ENCODE results near the gene CDHR5.

The CDHR5 gene

DNA sequence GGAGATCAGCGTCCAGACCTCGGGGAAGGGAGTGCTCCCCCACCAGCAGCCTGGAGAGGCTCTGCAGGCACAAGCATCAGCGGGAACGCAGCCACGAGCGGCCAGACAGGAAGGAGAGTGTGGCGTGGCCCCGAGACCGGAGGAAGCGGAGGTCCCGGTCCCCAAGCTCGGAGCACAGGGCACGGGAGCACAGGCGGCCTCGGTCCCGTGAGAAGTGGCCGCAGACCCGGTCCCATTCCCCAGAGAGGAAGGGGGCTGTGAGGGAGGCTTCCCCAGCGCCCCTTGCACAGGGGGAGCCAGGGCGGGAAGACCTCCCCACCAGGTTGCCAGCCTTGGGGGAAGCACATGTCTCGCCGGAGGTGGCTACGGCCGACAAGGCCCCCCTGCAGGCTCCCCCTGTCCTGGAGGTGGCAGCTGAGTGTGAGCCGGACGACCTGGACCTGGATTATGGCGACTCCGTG is 15.9 kb downstream of the CDHR5 start:
- DNase-seq = no peak

DNA sequence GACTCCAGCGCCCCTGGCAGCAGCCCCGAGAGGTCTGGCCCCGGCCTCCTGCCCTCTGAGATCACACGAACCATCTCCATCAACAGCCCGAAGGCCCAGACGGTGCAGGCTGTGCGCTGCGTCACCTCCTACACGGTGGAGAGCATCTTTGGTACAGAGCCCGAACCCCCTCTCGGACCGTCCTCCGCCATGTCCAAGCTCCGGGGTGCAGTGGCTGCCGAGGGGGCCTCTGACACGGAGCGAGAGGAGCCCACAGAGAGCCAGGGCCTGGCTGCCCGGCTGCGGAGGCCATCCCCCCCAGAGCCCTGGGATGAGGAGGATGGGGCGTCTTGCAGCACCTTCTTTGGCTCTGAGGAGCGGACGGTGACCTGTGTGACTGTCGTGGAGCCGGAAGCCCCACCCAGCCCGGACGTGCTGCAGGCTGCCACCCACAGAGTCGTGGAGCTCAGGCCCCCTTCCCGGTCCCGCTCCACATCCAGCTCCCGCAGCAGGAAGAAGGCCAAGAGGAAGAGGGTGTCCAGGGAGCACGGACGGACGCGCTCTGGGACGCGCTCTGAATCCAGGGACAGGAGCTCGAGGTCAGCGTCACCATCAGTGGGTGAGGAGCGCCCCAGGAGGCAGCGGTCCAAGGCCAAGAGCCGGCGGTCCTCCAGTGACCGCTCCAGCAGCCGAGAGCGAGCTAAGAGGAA is 16.6 kb downstream of the CDHR5 start:
- DNase-seq = no peak

DNA sequence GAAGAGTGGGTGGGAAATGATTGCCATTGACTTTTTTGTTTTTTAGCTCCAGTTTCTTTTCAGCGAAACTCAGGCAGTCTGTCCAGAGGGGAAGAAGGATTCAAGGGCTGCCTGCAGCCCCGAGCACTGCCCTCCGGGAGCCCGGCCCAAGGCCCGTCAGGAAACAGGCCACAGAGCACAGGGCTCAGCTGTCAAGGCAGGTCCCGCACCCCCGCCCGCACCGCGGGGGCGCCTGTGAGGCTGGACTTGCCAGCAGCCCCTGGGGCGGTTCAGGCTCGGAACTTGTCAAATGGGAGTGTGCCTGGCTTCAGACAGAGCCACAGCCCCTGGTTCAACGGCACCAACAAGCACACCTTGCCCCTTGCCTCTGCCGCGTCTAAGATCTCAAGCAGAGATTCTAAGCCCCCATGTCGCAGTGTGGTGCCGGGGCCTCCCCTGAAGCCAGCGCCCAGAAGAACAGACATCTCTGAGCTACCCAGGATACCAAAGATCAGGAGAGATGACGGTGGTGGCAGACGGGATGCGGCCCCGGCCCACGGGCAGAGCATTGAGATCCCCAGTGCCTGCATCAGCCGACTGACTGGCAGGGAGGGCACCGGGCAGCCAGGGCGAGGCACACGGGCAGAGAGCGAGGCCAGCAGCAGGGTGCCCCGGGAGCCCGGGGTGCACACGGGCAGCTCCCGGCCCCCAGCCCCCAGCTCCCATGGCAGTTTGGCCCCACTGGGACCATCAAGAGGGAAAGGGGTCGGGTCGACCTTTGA is 17.6 kb downstream of the CDHR5 start:
- DNase-seq = no peak

DNA sequence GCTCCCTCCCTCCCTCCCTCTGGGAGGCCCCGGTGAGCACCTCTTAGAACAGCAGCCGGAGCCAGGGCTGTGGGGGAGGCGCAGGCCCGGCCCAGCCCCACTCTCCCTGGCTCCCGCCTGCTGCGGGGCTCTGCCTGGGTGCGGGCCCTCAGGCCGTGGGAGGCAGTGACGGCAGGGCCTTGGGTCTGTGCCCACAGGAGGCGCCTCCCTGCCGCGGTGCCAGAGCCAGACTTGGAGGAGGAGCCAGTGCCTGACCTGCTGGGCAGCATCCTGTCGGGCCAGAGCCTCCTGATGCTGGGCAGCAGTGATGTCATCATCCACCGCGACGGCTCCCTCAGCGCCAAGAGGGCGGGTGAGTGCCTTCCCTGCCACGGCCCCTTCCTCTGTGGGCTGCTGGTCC is 18.5 kb downstream of the CDHR5 start:
- DNase-seq = no peak

DNA sequence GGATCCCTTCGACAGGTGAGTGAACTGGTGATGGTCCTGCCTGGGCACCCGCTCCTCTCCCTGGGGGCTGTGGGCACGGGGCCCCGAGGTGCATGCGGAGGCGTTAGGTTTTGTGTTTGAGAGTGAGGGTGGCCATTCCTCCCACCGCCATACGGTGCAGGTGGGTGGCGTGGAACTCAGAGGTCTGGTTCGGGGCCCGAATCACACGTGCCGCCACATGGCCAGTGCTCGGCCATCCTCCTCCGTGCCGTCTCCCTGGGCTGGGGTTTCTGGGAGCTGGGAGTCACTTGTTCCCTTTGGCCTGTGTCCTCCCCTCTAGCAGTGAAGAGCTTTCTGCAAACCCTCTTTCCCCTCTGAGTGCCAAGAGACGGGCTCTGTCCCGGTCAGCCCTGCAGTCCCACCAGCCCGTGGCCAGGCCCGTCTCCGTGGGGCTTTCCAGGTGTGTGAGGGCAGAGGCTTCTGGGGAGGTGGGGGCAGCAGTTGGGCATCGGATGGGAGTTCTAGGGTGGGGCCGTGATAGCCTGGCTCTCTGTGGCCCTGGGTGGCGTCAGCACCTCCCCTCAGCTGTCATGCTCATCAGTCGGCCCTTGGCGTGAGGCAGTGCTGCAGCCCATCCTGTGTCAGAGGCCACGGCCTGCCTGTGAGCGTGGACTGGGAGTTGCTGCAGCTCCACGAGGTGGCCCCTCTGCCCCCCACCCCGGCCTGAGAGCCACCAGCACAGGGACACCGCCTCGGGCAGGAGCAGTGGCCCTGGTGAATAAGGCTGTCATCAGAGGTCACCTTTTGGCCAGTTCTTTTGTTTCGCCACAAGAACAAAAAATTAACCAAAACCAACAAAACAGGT is 19.2 kb downstream of the CDHR5 start:
- DNase-seq = no peak

DNA sequence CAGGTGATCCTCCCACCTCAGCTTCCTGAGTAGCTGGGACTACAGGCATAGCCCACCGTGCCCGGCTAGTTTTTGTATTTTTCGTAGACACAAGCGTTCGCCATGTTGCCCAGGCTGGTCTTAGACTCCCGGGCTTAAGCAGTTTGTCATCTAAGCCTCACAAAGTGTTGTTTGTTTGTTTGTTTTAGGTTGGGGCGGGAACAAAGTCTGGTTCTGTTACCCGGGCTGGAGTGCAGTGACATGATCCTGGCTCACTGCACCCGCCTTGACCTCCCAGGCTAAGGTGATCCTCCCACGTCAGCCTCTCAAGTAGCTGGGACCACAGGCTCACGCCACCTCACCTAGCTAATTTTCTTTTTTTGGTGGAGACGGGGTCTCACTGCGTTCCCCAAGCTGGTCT is 21.6 kb downstream of the CDHR5 start:
- no peak for DNase-seq

DNA sequence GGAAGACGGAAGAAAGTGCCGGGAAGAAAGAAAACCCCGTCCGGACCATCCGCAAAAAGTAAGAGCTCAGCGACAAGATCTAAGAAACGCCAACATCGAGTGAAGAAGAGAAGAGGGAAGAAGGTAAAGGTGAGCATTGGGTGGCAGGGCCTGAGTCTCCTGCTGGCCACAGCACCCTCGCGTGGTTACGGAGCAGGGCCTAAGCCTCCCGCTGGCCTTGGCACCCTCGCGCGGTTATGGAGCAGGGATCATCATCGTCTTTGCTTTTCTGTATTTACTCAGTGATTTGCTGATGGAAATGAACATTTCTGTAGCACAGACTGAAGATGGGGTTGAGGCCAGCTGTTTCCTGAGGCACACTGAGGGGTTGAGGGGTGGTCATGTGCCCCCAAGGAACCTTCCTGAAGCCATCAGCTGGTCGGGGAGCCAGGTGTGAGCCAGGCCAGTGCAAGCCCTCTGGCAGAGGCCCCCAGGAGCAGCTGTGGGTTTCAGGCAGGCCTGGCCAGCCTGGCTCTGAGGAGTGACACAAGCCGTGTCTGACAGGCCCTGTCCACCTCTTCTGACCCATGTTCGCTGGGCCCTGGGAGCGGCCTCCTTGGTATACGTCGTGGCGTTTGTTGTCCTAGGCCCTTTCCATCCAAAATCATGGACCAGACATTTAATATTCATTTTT is 23.0 kb downstream of the CDHR5 start:
- DNase-seq = no peak

DNA sequence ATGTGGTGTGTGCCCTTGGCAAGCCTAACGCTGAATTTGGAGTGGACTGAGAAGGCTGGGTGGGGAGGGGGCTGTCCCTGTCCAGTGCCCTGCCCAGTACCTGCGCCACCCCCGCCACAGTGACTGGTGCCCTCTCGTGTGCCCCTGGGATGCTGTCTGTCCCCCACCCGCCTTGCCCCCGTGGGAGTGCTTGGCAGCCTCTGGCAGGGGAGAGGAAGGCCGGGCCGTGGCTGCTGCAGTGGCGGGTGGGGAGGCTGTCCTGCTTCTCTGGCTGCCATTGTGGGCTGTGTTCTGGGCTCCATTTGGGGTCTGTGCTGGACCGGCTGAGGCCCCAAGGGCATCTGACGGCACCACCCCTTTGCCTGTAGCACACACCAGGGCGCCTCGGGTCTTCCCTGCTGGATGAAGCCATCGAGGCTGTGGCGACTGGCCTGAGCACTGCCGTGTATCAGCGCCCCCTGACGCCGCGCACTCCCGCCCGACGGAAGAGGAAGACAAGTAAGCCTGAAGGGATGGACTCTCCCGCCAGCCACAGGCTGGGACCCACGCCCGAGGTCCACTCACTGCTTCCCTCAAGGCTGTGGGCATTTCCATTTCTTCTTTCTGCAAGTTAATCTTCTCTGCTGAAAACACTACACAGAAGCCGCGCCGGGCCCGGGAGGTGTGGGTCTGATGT is 26.6 kb downstream of the CDHR5 start:
- DNase-seq = no peak

DNA sequence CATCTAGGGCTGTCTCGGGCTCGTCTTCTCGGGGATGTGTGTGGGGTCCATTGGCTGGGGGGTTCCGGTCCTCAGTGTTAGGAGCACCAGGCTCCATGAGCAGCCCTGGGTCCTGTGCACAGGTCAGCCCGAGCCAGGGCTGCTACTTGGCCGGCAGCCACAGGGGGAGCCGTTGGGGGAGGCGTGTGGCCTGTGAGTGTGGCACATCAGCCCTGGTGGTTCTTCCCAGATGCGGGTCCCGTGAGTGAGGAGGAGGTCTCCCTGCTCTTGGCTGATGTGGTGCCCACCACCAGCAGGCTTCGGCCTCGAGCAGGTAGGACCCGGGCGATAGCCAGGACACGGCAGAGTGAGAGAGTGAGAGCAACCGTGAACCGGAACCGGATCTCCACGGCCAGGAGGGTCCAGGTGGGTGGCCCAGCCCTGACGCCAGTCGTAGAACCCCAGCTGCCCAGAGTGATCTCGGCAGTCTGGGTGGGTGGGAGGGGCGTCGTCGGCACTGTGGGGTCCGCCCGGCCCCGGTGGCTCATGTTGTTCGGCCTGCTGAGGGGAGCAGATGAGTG is 27.5 kb downstream of the CDHR5 start:
- DNase-seq = no peak

DNA sequence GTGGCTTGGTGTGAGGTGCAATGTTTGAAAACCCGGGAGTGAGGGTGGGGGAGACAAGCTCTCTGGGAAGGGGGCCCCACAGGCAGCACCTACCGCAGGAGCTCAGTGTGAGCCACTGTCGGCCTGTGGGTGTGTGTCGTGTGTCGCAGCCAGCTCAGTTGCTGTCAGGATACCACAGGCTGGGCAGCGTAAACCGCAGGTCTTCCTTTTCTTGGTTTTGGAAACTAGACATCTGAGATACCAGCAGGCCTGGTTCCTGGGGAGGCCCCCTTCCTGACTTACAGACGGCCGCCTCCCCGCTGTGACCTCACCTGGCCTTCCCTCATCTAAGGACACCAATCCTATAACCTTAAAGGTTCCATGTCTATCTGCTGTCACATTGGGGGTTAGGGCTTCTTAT is 28.4 kb downstream of the CDHR5 start:
- no peak for DNase-seq

DNA sequence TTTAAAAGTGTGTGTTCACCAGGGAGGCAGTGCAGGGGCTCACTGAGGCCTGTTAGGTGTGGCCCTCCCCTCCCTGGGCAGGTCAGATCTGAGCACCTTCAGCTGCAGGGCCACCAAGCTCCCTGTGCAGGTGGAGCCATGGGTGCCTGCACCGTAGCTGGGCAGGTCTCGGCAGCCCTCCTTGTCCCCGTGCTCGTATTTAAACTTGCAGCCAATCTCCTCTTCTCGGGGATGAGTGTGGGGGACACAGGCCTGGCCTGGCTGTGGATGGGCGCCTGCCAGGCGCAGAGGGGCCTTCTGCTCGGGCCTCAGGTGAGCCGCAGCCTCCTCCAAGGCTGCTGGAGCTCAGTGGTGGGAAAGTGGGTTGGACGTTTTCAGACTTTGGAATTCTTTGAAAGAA is 29.4 kb downstream of the CDHR5 start:
- no peak for DNase-seq

DNA sequence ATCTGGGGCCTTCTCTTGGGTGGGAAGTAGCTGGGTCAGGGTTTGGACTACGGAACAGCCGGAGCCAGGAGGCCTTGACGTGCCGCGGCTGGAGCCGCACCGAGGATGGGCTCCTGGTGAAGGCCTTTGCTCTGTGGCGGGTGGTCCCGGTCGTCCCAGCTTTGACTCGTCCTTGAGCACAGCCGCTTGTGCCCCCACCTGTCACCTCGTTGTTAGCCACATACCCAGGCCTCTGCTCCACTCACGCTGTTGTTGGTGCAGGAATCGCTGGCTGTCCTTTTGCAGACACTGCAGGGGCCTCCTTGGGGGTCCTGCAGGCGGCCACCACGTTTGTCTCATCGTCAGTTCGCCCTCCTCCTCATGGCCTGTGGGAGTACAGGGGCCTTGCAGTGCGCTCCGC is 31.4 kb downstream of the CDHR5 start:
- DNase-seq = no peak

DNA sequence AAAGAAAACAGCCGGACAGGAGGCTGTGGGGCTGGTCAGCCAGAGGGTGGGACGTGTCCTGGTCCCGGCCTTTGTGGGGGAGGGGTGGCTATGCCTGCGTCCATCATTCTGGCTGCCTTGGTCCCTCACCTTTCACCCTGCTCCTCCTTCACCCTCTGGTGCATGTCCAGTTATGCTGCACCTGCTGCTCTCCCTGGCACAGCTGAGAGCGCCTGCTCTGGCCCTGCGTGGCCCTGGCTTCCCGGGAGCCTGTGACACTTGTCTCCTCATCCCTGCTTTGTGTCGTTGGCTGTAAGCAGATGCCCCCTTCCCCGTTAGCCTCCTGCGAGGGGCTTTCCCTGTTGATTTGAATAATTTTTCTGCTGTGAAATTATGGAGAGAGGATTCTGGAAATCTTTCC is 31.8 kb downstream of the CDHR5 start:
- no peak for DNase-seq

DNA sequence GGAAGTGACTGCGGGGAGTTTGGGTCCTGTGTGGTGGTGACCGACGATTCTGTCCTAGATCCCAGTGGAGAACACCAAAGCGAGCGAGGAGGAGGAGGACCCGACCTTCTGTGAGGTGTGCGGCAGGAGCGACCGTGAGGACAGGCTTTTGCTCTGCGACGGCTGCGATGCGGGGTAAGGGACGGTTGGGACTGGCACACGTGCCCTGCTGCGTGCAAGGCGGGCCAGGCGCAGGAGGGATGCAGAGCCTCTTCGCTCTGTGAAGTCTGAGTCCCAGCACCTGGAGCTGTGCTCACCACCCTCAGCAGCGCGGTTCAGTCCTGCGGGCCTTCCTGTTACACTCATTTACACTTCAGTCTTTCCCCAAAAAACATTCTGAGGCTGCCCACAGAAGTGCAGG is 32.3 kb downstream of the CDHR5 start:
- no peak for DNase-seq

DNA sequence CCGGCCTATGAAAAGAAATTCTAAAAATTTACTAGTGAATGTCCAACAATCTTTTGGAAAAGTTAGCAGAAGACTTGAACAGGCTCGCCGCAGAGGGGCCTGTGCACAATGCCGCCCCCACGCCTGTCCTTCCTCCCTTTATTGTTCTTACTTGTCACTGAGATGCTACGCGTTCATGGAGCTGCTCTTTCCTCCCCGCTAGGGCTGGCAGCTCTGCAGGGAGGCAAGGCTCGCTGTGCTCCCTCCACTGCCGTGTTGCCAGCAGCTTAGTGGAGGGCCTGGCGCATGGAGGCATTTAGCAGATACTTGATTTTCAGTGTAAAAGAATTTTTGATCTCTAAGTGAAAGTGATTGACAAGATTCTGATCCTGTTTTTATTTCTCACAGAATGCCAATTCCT is 33.8 kb downstream of the CDHR5 start:
- DNase-seq = no peak

DNA sequence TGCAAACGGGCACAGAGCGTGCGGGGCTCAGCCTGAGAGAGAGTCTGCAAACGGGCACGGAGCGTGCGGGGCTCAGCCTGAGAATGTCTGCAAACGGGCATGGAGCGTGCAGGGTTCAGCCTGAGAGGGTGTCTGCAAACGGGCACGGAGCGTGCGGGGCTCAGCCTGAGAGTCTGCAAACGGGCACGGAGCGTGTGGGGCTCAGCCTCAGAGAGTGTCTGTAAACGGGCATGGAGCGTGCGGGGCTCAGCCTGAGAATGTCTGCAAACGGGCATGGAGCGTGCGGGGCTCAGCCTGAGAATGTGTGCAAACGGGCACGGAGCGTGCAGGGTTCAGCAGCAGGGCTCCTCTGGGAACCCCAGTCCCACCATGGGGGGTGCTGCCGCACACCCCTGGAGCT is 35.0 kb downstream of the CDHR5 start:
- DNase-seq = no peak

DNA sequence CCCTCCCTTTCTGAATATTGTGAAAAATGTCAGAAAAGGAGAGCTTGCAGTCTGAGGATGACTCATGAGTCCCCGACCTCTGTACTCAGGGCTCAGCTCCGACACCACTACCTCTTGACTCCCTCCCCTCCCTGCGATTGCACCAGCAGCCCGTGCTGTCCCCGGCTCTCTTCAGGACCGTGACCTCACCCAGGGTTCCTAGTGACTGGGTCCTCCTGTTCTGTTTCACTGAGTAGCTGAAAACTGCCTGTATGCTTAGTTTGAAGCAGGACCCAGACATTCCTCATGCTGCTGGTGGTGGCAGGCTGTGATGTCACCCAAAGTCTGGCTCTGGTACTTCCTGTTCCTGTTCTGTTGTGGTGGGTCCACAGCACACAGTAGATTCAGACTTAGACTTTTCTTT is 36.8 kb downstream of the CDHR5 start:
- DNase-seq = no peak

DNA sequence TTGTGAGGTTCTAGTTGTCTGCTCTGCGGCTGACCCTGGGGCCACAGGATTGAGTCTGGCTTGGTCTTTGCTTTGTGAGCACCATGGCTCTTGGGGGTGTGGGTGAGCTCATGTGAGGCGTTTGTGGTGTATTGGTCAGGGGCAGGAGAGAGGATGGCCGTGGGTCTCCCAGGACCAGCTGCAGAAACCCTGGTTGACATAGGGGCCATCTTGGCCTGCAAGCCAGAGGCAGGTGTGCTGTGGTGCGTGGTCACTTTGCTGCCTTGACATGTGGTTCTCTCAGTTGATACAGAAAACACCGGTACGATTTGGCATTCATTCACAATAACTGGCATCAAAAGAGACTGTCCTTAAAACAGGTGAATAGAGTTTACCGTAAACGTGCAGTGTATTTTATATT is 37.2 kb downstream of the CDHR5 start:
- DNase-seq = no peak

DNA sequence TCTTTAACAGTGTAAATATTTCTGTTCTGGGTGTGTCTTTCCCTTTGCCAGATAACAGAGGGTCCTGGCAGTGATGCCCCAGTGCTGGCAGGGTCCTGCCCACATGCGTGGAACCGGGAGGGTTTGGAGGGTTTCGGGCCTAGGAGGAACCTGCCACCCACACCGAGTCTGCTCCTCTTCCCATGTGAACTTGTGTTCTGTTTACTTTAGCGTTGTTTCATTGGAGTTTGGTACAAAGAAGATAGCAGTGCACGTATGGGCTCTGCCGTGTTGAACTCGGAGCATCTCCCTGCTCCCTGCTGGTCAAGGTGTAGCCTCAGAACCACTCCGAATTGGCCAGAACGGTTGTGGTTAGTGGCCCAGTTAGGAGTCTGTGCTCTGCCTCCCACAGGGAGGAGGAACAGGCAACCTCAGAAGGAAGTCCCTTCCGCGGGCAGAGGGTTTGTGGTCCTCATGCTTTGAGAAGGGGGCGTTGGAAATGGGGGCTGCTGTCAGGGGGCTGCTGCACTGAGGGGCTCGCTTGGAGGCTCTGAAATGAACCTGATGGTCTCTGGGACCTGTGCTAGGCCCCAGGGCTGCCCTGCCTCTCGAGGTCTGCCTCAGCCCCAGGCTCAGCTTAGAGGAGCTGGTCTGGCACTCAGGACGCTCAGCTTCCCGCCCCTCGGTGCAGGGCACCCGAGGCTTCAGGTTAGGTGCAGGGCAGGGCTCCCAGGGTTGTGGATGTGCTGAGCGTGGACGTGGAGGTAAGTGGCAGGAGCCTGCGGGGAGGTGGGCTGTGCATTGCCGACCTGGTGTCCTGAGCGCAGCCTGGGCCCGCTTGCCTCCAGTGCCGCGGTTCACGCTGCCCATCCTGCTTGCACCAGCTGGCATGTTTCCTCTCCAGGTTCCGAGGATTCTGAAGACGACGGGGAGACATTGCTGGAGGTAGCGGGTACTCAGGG is 38.1 kb downstream of the CDHR5 start:
- no peak for DNase-seq

DNA sequence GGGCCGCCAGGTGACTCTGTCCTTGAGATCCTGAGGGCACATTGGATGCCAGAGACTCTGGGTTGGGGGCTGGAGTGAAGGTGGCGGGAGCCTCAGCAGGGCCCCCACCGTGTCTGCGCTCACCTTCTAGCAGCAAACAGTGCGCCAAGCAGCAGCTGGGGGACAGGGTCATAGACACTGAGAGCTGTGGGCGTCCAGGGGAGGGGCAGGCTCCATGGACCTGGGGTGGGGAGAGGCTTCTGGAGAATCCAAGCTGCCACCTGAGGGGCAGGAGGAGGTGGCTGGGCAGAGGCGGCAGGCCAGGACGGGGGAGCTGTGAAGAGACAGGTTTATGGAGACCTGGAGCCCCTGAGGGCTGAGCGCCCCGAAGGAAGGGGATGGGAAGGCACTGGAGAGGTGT is 40.5 kb downstream of the CDHR5 start:
- no peak for DNase-seq

DNA sequence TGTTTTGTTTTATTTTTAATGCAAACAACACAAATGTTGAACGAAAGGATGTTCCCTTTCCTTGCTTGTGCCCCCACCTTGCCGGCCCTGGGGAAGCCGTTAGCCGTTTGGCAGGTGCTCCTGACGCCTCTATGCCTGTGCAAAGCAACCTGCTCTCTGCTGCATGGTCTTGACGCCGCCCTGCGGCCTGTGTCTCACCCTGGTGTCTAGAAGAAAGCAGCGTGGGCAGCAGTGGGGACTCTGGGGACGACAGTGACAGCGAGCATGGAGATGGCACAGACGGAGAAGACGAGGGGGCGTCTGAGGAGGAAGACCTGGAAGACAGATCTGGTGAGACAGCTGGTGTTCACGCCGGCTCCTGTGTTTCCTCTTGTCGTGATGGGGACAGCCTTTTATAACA is 43.0 kb downstream of the CDHR5 start:
- DNase-seq = no peak

All from NCI-H2171 (cell line).